ENCODE data around the gene OXCT1.

DNA sequence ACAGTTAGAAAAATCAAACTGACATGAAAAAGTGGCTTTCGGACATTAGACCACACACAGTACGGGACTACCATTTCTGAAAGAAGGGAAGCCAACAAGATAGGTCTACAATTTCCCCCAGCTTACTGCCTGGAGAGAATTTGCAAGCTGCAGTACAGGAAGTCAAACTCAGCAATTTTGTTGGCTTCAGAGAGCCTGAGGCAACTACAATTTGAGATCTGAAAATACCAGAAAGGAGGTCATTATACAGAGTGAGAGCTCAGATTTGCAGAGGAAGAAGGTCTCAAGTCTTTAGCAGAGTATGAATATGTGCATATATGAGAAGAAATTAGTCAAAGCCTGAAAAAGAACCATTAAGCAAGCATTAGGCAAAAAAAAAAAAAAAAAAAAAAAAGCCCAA is 83.0 kb downstream of the OXCT1 start:
- TF ChIP-seq ZNF24 (tag by site-specific recombination; IDR thresholded peaks at IDR 0.05), result no peak
- TF ChIP-seq PRDM10 (tag by site-specific recombination; IDR thresholded peaks at IDR 0.05), result no peak
- TF ChIP-seq ZBTB21 (tag by site-specific recombination; IDR thresholded peaks at IDR 0.05), result no peak
- TF ChIP-seq PRDM4 (tag by site-specific recombination; IDR thresholded peaks at IDR 0.05), result no peak
- TF ChIP-seq, protein P1, sequence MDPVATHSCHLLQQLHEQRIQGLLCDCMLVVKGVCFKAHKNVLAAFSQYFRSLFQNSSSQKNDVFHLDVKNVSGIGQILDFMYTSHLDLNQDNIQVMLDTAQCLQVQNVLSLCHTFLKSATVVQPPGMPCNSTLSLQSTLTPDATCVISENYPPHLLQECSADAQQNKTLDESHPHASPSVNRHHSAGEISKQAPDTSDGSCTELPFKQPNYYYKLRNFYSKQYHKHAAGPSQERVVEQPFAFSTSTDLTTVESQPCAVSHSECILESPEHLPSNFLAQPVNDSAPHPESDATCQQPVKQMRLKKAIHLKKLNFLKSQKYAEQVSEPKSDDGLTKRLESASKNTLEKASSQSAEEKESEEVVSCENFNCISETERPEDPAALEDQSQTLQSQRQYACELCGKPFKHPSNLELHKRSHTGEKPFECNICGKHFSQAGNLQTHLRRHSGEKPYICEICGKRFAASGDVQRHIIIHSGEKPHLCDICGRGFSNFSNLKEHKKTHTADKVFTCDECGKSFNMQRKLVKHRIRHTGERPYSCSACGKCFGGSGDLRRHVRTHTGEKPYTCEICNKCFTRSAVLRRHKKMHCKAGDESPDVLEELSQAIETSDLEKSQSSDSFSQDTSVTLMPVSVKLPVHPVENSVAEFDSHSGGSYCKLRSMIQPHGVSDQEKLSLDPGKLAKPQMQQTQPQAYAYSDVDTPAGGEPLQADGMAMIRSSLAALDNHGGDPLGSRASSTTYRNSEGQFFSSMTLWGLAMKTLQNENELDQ (tag by site-specific recombination; IDR thresholded peaks at IDR 0.05; ENCODE audit: low read depth), result no peak
- TF ChIP-seq CTCF (tag by site-specific recombination; IDR thresholded peaks at IDR 0.05), result no peak
- TF ChIP-seq ZNF501 (tag by site-specific recombination; IDR thresholded peaks at IDR 0.05), result no peak
- TF ChIP-seq TSHZ1 (tag by site-specific recombination; IDR thresholded peaks at IDR 0.05; ENCODE audit: borderline replicate concordance), result no peak
- TF ChIP-seq ZNF473 (tag by site-specific recombination; IDR thresholded peaks at IDR 0.05), result no peak
- no peak for TF ChIP-seq ZNF37A (tag by site-specific recombination; IDR thresholded peaks at IDR 0.05)
- no peak for TF ChIP-seq ZNF202 (tag by site-specific recombination; IDR thresholded peaks at IDR 0.05; ENCODE audit: borderline replicate concordance)

Data from HEK293 (cell line).